ENCODE measurements around the gene FAM221B.

FAM221B gene

DNA sequence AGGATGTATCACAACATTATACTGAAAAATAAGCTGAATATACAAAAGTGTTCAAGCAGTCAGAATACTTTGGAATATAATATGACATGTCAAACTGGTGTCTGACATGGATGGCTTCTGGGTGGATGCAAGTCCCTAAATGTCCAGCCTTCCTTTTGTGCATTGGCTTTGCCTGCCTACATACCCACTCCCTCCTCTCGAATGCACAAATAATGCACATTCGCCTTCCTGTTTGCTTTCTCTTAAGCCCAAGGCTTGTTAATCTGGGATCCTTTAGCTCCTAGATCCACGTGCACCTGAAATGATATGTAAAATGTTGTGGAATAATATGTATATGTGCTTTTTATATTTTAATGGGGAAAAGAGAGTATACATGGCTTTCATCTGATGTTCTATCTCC is 50.0 kb downstream of the FAM221B start:
- Mint-ChIP-seq H3K4me1 (ENCODE audit: low read depth) (peaks cover 17% of the 10 kb centered on the region), H3K27me3 (peaks cover 1% of the 10 kb centered on the region), H3K36me3 (ENCODE audit: low read depth) (no peaks in the 10 kb centered on the region), H3K9me3 (no peaks in the 10 kb centered on the region), H3K27ac (no peak overlapping the region), H3K4me3 (no peak overlapping the region)
- intact Hi-C loops (cut with micrococcal nuclease): no loop called here

DNA sequence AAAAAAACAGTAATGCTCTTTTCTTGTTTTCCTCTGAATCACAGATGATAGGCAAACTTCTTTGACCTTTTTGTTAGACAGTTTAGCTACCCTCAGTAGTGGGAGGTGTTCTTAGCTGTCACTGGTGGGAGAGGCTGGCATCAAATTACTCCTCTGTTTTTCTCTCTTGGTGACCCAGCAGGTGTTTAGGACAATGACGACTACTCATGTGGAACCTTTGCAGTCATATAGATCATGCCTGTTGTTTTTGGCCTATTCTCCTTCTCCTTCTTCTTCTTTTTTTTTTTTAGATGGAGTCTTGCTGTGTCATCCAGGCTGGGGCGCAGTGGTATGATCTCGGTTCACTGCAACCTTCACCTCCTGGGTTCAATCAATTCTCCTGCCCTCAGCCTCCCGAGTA is 52.5 kb downstream of the FAM221B start:
- no peaks in the 10 kb centered on the region for H3K9me3 Mint-ChIP-seq
- peaks cover 17% of the 10 kb centered on the region for H3K4me1 Mint-ChIP-seq (ENCODE audit: low read depth)
- intact Hi-C loops (cut with micrococcal nuclease): no loop called here
- H3K27me3 Mint-ChIP-seq: peaks cover 1% of the 10 kb centered on the region
- H3K36me3 Mint-ChIP-seq (ENCODE audit: low read depth): no peaks in the 10 kb centered on the region
- peak overlapping the region; percentile 41 for H3K27ac Mint-ChIP-seq
- no peak overlapping the region for H3K4me3 Mint-ChIP-seq

DNA sequence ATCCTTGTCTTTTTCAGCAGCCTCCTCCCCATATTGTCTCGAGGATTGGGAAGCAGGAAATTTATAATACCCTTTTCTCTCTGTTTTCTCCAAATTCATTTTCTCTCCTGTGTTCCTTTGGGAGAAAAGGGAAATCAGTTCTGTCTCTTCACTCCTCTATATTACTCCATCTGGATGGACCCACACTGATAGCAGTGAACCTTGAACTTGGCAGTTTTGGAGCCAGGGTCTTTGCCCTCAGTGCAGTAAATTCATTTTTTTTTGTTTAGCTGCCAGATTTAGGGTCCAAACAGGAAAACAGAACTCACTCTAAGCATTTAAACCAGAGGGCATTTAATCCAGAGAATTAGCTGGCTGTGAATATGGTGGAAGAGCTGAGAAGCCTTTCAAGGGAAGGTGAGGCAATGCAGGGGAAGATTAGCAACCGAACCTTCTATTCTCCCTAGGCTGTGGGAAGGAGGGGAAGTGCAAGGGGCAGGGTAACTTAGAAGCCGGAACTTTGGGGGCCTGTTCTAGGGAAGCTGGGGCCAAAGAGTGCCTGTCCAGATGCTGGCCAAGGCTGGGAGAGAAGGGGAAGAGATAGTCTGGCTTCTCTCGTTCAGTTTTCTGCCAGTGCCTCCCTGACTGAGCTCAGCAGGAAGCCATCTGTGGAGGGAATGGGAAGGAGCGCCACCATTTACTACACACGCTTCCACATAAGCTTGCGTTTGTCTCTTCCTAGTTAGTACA is 53.5 kb downstream of the FAM221B start:
- intact Hi-C loops (cut with micrococcal nuclease): no loop called here
- no peaks in the 10 kb centered on the region for H3K36me3 Mint-ChIP-seq (ENCODE audit: low read depth)
- no peak overlapping the region for H3K4me3 Mint-ChIP-seq
- no peaks in the 10 kb centered on the region for H3K9me3 Mint-ChIP-seq
- H3K27me3 Mint-ChIP-seq: peaks cover 1% of the 10 kb centered on the region
- peak overlapping the region; percentile 68 for H3K27ac Mint-ChIP-seq
- peaks cover 17% of the 10 kb centered on the region for H3K4me1 Mint-ChIP-seq (ENCODE audit: low read depth)

DNA sequence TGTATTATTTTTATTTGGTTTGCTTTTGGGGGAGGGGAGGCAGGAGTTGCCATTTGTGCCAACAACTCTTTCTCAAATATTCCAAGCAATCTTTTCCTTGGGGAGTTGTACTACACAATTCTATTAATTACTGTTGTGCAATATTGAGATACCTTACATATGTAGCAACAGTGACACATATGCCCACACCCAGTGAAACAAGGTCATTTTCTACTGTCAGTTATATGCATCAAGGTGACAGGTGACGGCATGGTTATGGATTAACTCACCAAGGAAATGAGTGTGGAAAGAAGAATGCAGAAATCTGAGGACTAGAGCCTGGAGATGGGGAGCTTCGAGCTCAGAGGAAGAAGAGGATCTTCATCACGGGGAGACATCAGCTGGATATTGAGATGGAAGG is 56.6 kb downstream of the FAM221B start:
- H3K27ac Mint-ChIP-seq: no peak overlapping the region
- H3K4me3 Mint-ChIP-seq: no peak overlapping the region
- no peaks in the 10 kb centered on the region for H3K36me3 Mint-ChIP-seq (ENCODE audit: low read depth)
- H3K9me3 Mint-ChIP-seq: no peaks in the 10 kb centered on the region
- intact Hi-C loops (cut with micrococcal nuclease): no loop called here
- H3K27me3 Mint-ChIP-seq: no peaks in the 10 kb centered on the region
- H3K4me1 Mint-ChIP-seq (ENCODE audit: low read depth): peaks cover 17% of the 10 kb centered on the region

DNA sequence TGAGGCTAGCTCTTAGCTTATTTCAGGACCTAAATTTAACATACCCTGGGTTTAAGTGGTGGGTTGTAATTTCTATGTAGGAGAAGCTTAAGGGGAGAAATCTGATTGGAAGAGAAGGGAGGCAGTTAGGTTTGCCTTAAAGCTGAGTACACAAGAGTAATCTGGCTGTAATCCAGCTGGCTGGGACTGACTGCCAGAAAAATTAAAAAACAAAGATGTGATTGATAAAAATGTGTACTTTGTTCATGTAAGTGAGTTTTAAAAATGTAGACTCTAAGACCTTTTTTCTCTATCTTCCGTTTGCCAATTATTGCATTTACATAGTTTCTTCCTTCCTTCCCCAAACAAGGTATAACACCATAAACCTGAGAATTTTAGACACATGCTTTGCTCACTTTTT is 57.0 kb downstream of the FAM221B start:
- H3K4me1 Mint-ChIP-seq (ENCODE audit: low read depth): peaks cover 17% of the 10 kb centered on the region
- intact Hi-C loops (cut with micrococcal nuclease): no loop called here
- H3K27me3 Mint-ChIP-seq: no peaks in the 10 kb centered on the region
- no peaks in the 10 kb centered on the region for H3K9me3 Mint-ChIP-seq
- H3K4me3 Mint-ChIP-seq: no peak overlapping the region
- H3K36me3 Mint-ChIP-seq (ENCODE audit: low read depth): no peaks in the 10 kb centered on the region
- H3K27ac Mint-ChIP-seq: no peak overlapping the region

DNA sequence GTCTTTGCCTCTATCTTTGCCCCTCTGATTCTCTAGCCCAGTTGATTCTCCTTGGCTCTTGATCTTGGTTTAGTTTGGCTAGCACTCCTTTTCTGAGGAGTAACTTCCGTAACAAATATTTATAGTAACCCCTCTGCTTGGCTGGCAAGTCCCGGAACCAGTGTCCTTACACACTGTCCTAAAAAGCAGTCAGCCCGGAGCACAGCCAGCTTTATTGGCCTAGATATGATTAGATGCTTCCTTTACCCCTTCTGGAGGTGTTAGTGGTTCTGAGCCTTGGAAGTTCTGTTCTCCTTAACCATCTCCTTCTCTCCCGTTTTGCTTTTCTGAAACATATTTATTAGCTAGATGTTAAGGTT is 57.5 kb downstream of the FAM221B start:
- Mint-ChIP-seq H3K9me3 (no peaks in the 10 kb centered on the region), H3K27ac (no peak overlapping the region), H3K36me3 (ENCODE audit: low read depth) (no peaks in the 10 kb centered on the region), H3K4me1 (ENCODE audit: low read depth) (peaks cover 13% of the 10 kb centered on the region), H3K4me3 (no peak overlapping the region), H3K27me3 (no peaks in the 10 kb centered on the region)
- intact Hi-C loops (cut with micrococcal nuclease): no loop called here

DNA sequence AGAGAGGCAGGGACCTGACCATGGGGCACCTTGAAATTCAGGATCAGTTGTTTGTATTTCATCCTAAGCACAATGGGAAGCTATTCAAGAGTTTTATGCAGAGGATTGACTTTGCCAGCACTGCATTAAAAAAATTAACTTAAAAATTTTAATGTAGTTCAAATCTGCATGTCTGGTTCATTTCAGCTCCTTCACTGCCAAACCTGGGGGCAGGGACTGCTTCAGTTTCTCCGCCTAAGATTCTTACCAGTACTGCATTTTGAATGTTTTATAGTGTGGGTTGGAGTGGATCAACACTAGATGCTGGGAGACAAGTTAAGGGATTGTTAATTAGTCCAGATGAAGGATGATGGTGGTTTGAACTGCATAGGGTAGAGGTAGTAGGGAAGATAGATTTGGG is 58.8 kb downstream of the FAM221B start:
- H3K36me3 Mint-ChIP-seq (ENCODE audit: low read depth): no peaks in the 10 kb centered on the region
- intact Hi-C loops (cut with micrococcal nuclease): no loop called here
- H3K9me3 Mint-ChIP-seq: no peaks in the 10 kb centered on the region
- no peaks in the 10 kb centered on the region for H3K27me3 Mint-ChIP-seq
- no peak overlapping the region for H3K4me3 Mint-ChIP-seq
- H3K27ac Mint-ChIP-seq: no peak overlapping the region
- peaks cover under 1% of the 10 kb centered on the region for H3K4me1 Mint-ChIP-seq (ENCODE audit: low read depth)

GRCh38 chr9:35767458-35767857 is 61.1 kb downstream of the FAM221B start:
- intact Hi-C loops (cut with micrococcal nuclease): no loop called here
- no peaks in the 10 kb centered on the region for H3K9me3 Mint-ChIP-seq
- H3K4me3 Mint-ChIP-seq: no peak overlapping the region
- no peaks in the 10 kb centered on the region for H3K36me3 Mint-ChIP-seq (ENCODE audit: low read depth)
- H3K27ac Mint-ChIP-seq: no peak overlapping the region
- no peaks in the 10 kb centered on the region for H3K27me3 Mint-ChIP-seq
- no peaks in the 10 kb centered on the region for H3K4me1 Mint-ChIP-seq (ENCODE audit: low read depth)

GRCh38 chr9:35766997-35767396 is 61.5 kb downstream of the FAM221B start:
- H3K4me1 Mint-ChIP-seq (ENCODE audit: low read depth): no peaks in the 10 kb centered on the region
- H3K27me3 Mint-ChIP-seq: no peaks in the 10 kb centered on the region
- H3K36me3 Mint-ChIP-seq (ENCODE audit: low read depth): no peaks in the 10 kb centered on the region
- H3K9me3 Mint-ChIP-seq: no peaks in the 10 kb centered on the region
- intact Hi-C loops (cut with micrococcal nuclease): no loop called here
- H3K27ac Mint-ChIP-seq: no peak overlapping the region
- H3K4me3 Mint-ChIP-seq: no peak overlapping the region

Data from dendritic cell treated with granulocyte-macrophage colony-stimulating factor and Interleukin-4, amounts not matched to agents 40 ng/mL and 50 ng/mL, for 4 days (primary cell).